Activated CD4-positive, alpha-beta T cell treated with anti-CD3 and anti-CD28 coated beads, Interleukin-2, amount 10 ng/mL, durations not matched to agents 24 days and 14 days (primary cell): ENCODE data around the gene DAZAP1. TPM values are rescaled to one million over a fixed set of nuclear protein-coding genes. Genes with fewer than 3 reads are reported as not detected.

ENCODE experiments used
- DNase-seq: peaks from one replicate; pipeline ENCODE4 v3.0.0; 2022
- H3K27ac Mint-ChIP-seq: one replicate; pipeline ENCODE4 v1.8.0; 2022; ENCODE audit warnings: mild to moderate bottlenecking, mixed read lengths
- H3K27me3 Mint-ChIP-seq: one replicate; pipeline ENCODE4 v1.8.0; 2022; ENCODE audit warnings: mixed read lengths
- H3K36me3 Mint-ChIP-seq: one replicate; pipeline ENCODE4 v1.8.0; 2022; ENCODE audit warnings: low read depth, mild to moderate bottlenecking, mixed read lengths
- H3K4me1 Mint-ChIP-seq: one replicate; pipeline ENCODE4 v1.8.0; 2021; ENCODE audit warnings: mixed read lengths
- H3K4me3 Mint-ChIP-seq: one replicate; pipeline ENCODE4 v1.8.0; 2022; ENCODE audit warnings: mild to moderate bottlenecking, moderate library complexity, mixed read lengths
- H3K9me3 Mint-ChIP-seq: one replicate; pipeline ENCODE4 v1.8.0; 2021; ENCODE audit warnings: mixed read lengths
- intact Hi-C: fragments of 100-400 bp; cut with micrococcal nuclease; formaldehyde crosslinking; loops from one replicate; pipeline ENCODE4 v1.15.1; 2023
- total RNA-seq: library from RNA; stranded (reverse); gene quantifications from 2 replicates; pipeline ENCODE4 v1.2.3, GENCODE V29; 2022

The DAZAP1 gene
- total RNA-seq: 299 and 323 TPM in 2 replicates

GRCh38 chr19:1407528-1408299, at the start of gene DAZAP1:
DAZAP1 (plus strand) TSS chr19:1407586; CDS start chr19:1407774, 188 bp downstream.
- peaks cover 25% of the 10 kb centered on the region for H3K36me3 Mint-ChIP-seq
- no peak for DNase-seq
- intact Hi-C loops: loop anchor here (1.0 to 5.0 kb wide), 5 partner anchors 25 to 610 kb away; partner anchors contain the start of genes FAM174C, MBD3, NDUFS7 and PTBP1
- H3K4me1 Mint-ChIP-seq: peaks cover 35% of the 10 kb centered on the region
- peaks cover 4% of the 10 kb centered on the region for H3K27me3 Mint-ChIP-seq
- H3K9me3 Mint-ChIP-seq: no peaks in the 10 kb centered on the region
- H3K27ac Mint-ChIP-seq: peak within 1 kb of the TSS; percentile 96
- peak within 1 kb of the TSS; percentile 98 for H3K4me3 Mint-ChIP-seq

GRCh38 chr19:1360126-1360817, 47.1 kb upstream of the DAZAP1 start:
- intact Hi-C loops: loop anchor here (5.0 kb wide), 1 partner anchor 83 kb away; the partner anchor contains the start of gene FAM174C
- H3K27ac Mint-ChIP-seq: no peak overlapping the region
- H3K4me3 Mint-ChIP-seq: no peak overlapping the region
- H3K36me3 Mint-ChIP-seq: peaks cover 34% of the 10 kb centered on the region
- no peak for DNase-seq
- no peaks in the 10 kb centered on the region for H3K27me3 Mint-ChIP-seq
- H3K9me3 Mint-ChIP-seq: no peaks in the 10 kb centered on the region
- H3K4me1 Mint-ChIP-seq: peaks cover 25% of the 10 kb centered on the region

- peaks cover 32% of the 10 kb centered on the region for H3K36me3 Mint-ChIP-seq
- no peaks in the 10 kb centered on the region for H3K27me3 Mint-ChIP-seq
- no peaks in the 10 kb centered on the region for H3K9me3 Mint-ChIP-seq
- no peak for DNase-seq
- peaks cover 21% of the 10 kb centered on the region for H3K4me1 Mint-ChIP-seq
- H3K4me3 Mint-ChIP-seq: no peak overlapping the region
- no peak overlapping the region for H3K27ac Mint-ChIP-seq
- intact Hi-C loops: loop anchor here (5.0 kb wide), 1 partner anchor 84 kb away; the partner anchor contains the start of gene FAM174C
Measured at GRCh38 chr19:1360818-1361461, 46.4 kb upstream of the DAZAP1 start.

- Mint-ChIP-seq H3K36me3 (peaks cover 34% of the 10 kb centered on the region), H3K4me1 (peaks cover 21% of the 10 kb centered on the region), H3K4me3 (no peak overlapping the region), H3K27ac (no peak overlapping the region), H3K27me3 (no peaks in the 10 kb centered on the region), H3K9me3 (no peaks in the 10 kb centered on the region)
- DNase-seq: no peak
- intact Hi-C loops: loop anchor here (5.0 kb wide), 1 partner anchor 84 kb away; the partner anchor contains the start of gene FAM174C
Measured at GRCh38 chr19:1361601-1362386, 45.6 kb upstream of the DAZAP1 start.

GRCh38 chr19:1362387-1363257, 44.8 kb upstream of the DAZAP1 start:
- intact Hi-C loops: loop anchor here (5.0 kb wide), 1 partner anchor 85 kb away; the partner anchor contains the start of gene FAM174C
- no peak for DNase-seq
- Mint-ChIP-seq H3K27me3 (no peaks in the 10 kb centered on the region), H3K9me3 (no peaks in the 10 kb centered on the region), H3K27ac (no peak overlapping the region), H3K4me1 (peaks cover 22% of the 10 kb centered on the region), H3K4me3 (peak overlapping the region; percentile 54), H3K36me3 (peaks cover 33% of the 10 kb centered on the region)

GRCh38 chr19:1363599-1363998, 43.8 kb upstream of the DAZAP1 start:
- peak overlapping the region; percentile 54 for H3K4me3 Mint-ChIP-seq
- H3K4me1 Mint-ChIP-seq: peaks cover 22% of the 10 kb centered on the region
- DNase-seq: peak; percentile 76
- H3K36me3 Mint-ChIP-seq: peaks cover 28% of the 10 kb centered on the region
- H3K27ac Mint-ChIP-seq: peak overlapping the region; percentile 72
- H3K27me3 Mint-ChIP-seq: no peaks in the 10 kb centered on the region
- intact Hi-C loops: loop anchor here (5.0 kb wide), 1 partner anchor 86 kb away; the partner anchor contains the start of gene FAM174C
- H3K9me3 Mint-ChIP-seq: no peaks in the 10 kb centered on the region

- peaks cover 27% of the 10 kb centered on the region for H3K36me3 Mint-ChIP-seq
- peaks cover 22% of the 10 kb centered on the region for H3K4me1 Mint-ChIP-seq
- peak overlapping the region; percentile 53 for H3K27ac Mint-ChIP-seq
- peak overlapping the region; percentile 67 for H3K4me3 Mint-ChIP-seq
- no peaks in the 10 kb centered on the region for H3K9me3 Mint-ChIP-seq
- DNase-seq: no peak
- intact Hi-C loops: loop anchor here (5.0 kb wide), 1 partner anchor 87 kb away; the partner anchor contains the start of gene FAM174C
- no peaks in the 10 kb centered on the region for H3K27me3 Mint-ChIP-seq
Measured at GRCh38 chr19:1364070-1364704, 43.2 kb upstream of the DAZAP1 start.

GRCh38 chr19:1365319-1366269, 41.8 kb upstream of the DAZAP1 start:
- intact Hi-C loops: no loop called here
- H3K27ac Mint-ChIP-seq: no peak overlapping the region
- peaks cover 22% of the 10 kb centered on the region for H3K4me1 Mint-ChIP-seq
- peaks cover 22% of the 10 kb centered on the region for H3K36me3 Mint-ChIP-seq
- DNase-seq: no peak
- no peaks in the 10 kb centered on the region for H3K27me3 Mint-ChIP-seq
- H3K4me3 Mint-ChIP-seq: no peak overlapping the region
- no peaks in the 10 kb centered on the region for H3K9me3 Mint-ChIP-seq

- no peaks in the 10 kb centered on the region for H3K27me3 Mint-ChIP-seq
- no peak overlapping the region for H3K27ac Mint-ChIP-seq
- no peak overlapping the region for H3K4me3 Mint-ChIP-seq
- H3K4me1 Mint-ChIP-seq: peaks cover 22% of the 10 kb centered on the region
- intact Hi-C loops: no loop called here
- H3K9me3 Mint-ChIP-seq: no peaks in the 10 kb centered on the region
- no peak for DNase-seq
- peaks cover 20% of the 10 kb centered on the region for H3K36me3 Mint-ChIP-seq
Measured at GRCh38 chr19:1366296-1366695, 41.1 kb upstream of the DAZAP1 start.

- no peaks in the 10 kb centered on the region for H3K27me3 Mint-ChIP-seq
- DNase-seq: no peak
- peaks cover 17% of the 10 kb centered on the region for H3K4me1 Mint-ChIP-seq
- intact Hi-C loops: no loop called here
- no peak overlapping the region for H3K4me3 Mint-ChIP-seq
- no peaks in the 10 kb centered on the region for H3K9me3 Mint-ChIP-seq
- H3K36me3 Mint-ChIP-seq: peaks cover 14% of the 10 kb centered on the region
- H3K27ac Mint-ChIP-seq: no peak overlapping the region
Measured at GRCh38 chr19:1366899-1367870, 40.2 kb upstream of the DAZAP1 start.
